Endodermal cell (in vitro differentiated cells): ENCODE data around the gene UNC13B. TPM values are rescaled to one million over a fixed set of nuclear protein-coding genes. Genes with fewer than 3 reads are reported as not detected.

Source experiments
- DNase-seq: peaks from one replicate; pipeline ENCODE4 v3.0.0-alpha.2; 2017
- H3K27ac ChIP-seq: 2 replicates; pipeline ENCODE4 v1.5.1; 2013; ENCODE audit warnings: mild to moderate bottlenecking, low read depth, low read length, moderate library complexity
- H3K27me3 ChIP-seq: 2 replicates; pipeline ENCODE4 v1.6.1; 2013; ENCODE audit warnings: mild to moderate bottlenecking, low read length, moderate library complexity; ENCODE audit not compliant: insufficient read depth, control insufficient read depth, poor library complexity, severe bottlenecking
- H3K36me3 ChIP-seq: 2 replicates; pipeline ENCODE4 v1.7.0; 2013; ENCODE audit warnings: mild to moderate bottlenecking, low read length, moderate library complexity; ENCODE audit not compliant: control insufficient read depth, insufficient read depth
- H3K4me1 ChIP-seq: one replicate; pipeline ENCODE4 v1.7.0; 2013; ENCODE audit warnings: low read length; ENCODE audit not compliant: control insufficient read depth, insufficient read depth
- H3K4me3 ChIP-seq: 2 replicates; pipeline ENCODE4 v1.5.1; 2013; ENCODE audit warnings: mild to moderate bottlenecking, low read length, moderate library complexity
- H3K9ac ChIP-seq: 2 replicates; pipeline ENCODE4 v1.6.1; 2013; ENCODE audit warnings: mild to moderate bottlenecking, low read length, moderate library complexity; ENCODE audit not compliant: poor library complexity, severe bottlenecking; ENCODE audit errors: extremely low read depth
- H3K9me3 ChIP-seq: 2 replicates; pipeline ENCODE4 v1.6.1; 2013; ENCODE audit warnings: mild to moderate bottlenecking, low read length, moderate library complexity; ENCODE audit not compliant: control insufficient read depth
- H3K27ac Mint-ChIP-seq: 2 replicates; pipeline ENCODE4 v1.8.0; 2020; ENCODE audit warnings: mixed read lengths
- H3K27me3 Mint-ChIP-seq: 2 replicates; pipeline ENCODE4 v1.8.0; 2021; ENCODE audit warnings: mild to moderate bottlenecking, mixed read lengths; ENCODE audit not compliant: insufficient read depth
- H3K36me3 Mint-ChIP-seq: 2 replicates; pipeline ENCODE4 v1.8.0; 2020; ENCODE audit warnings: low read depth, mixed read lengths
- H3K4me1 Mint-ChIP-seq: 2 replicates; pipeline ENCODE4 v1.8.0; 2020; ENCODE audit warnings: mixed read lengths
- H3K4me3 Mint-ChIP-seq: 2 replicates; pipeline ENCODE4 v1.8.0; 2020; ENCODE audit warnings: mild to moderate bottlenecking, moderate library complexity, mixed read lengths
- H3K9me3 Mint-ChIP-seq: 2 replicates; pipeline ENCODE4 v1.8.0; 2020; ENCODE audit warnings: mild to moderate bottlenecking, mixed read lengths
- CTCF ChIP-seq: fragments of 200-600 bp; sonication (generic); conservative IDR thresholded peaks from 2 replicates; pipeline ENCODE4 v1.5.0; 2021; ENCODE audit warnings: antibody characterized with exemption, mild to moderate bottlenecking
- WGBS, 2 experiments: methylation state at CpG; one replicate each; pipeline versions ENCODE4 v1.1.5 to v1.1.7; 2013; ENCODE audit warnings: missing lambda C conversion rate in 2 of 2, mixed read lengths in 1 of 2; ENCODE audit not compliant: insufficient coverage in 1 of 2, insufficient read length in 1 of 2; 5-methylcytosine and 5-hydroxymethylcytosine counted together
- total RNA-seq, 2 donors: library from RNA; stranded (reverse); fragmentation: NEBNext Ultra II Directional in 1 of 2; extraction: Animal tissue kit (Norgen Biotek cat#: 25700) in 1 of 2; gene quantifications; 2 replicates in 1 of 2; 3 replicates in 1 of 2; pipeline ENCODE4 v1.2.1, GENCODE V29; 2021

The UNC13B gene
- total RNA-seq, 2 donors from 2014 or later: 53.9 to 57.2 TPM

- Histone ChIP-seq H3K4me3 (no peak overlapping the region), H3K9me3 (no peaks in the 10 kb centered on the region), H3K9ac (no peak overlapping the region), H3K36me3 (no peaks in the 10 kb centered on the region), H3K4me1 (no peaks in the 10 kb centered on the region), H3K27me3 (no peaks in the 10 kb centered on the region), H3K27ac (no peak overlapping the region)
- Mint-ChIP-seq H3K4me3 (no peak overlapping the region), H3K27ac (no peak overlapping the region), H3K4me1 (peaks cover 2% of the 10 kb centered on the region), H3K27me3 (no peaks in the 10 kb centered on the region), H3K9me3 (no peaks in the 10 kb centered on the region), H3K36me3 (peaks cover 11% of the 10 kb centered on the region)
- DNase-seq: no peak
- no peak for TF ChIP-seq CTCF
- 95 to 97% methylated on average over 2 of the region's 2 CpGs for WGBS, 2 experiments
Measured at GRCh38 chr9:35262064-35262463, 100.3 kb downstream of the UNC13B start.

GRCh38 chr9:35267710-35268109 lies 105.9 kb downstream of the UNC13B start:
- no peak for TF ChIP-seq CTCF
- Mint-ChIP-seq H3K4me3 (no peak overlapping the region), H3K27me3 (no peaks in the 10 kb centered on the region), H3K9me3 (no peaks in the 10 kb centered on the region), H3K4me1 (peaks cover 6% of the 10 kb centered on the region), H3K36me3 (peaks cover 14% of the 10 kb centered on the region), H3K27ac (peak overlapping the region; percentile 48)
- DNase-seq: no peak
- Histone ChIP-seq H3K9me3 (no peaks in the 10 kb centered on the region), H3K4me3 (no peak overlapping the region), H3K27ac (no peak overlapping the region), H3K4me1 (no peaks in the 10 kb centered on the region), H3K27me3 (no peaks in the 10 kb centered on the region), H3K36me3 (no peaks in the 10 kb centered on the region), H3K9ac (no peak overlapping the region)

- no peaks in the 10 kb centered on the region for H3K27me3 Mint-ChIP-seq
- H3K9me3 Mint-ChIP-seq: no peaks in the 10 kb centered on the region
- no peak for DNase-seq
- peaks cover 6% of the 10 kb centered on the region for H3K4me1 Mint-ChIP-seq
- no peaks in the 10 kb centered on the region for H3K9me3 ChIP-seq
- TF ChIP-seq CTCF: no peak
- peaks cover 12% of the 10 kb centered on the region for H3K36me3 Mint-ChIP-seq
- H3K27ac Mint-ChIP-seq: no peak overlapping the region
- H3K9ac ChIP-seq: no peak overlapping the region
- WGBS, 2 experiments: 100% methylated on average over 1 of the region's 1 CpG; no CpG with 5 or more reads in 1 of the 2 experiments
- no peak overlapping the region for H3K4me3 ChIP-seq
- H3K4me3 Mint-ChIP-seq: no peak overlapping the region
- no peaks in the 10 kb centered on the region for H3K27me3 ChIP-seq
- no peak overlapping the region for H3K27ac ChIP-seq
- no peaks in the 10 kb centered on the region for H3K36me3 ChIP-seq
- H3K4me1 ChIP-seq: no peaks in the 10 kb centered on the region
Measured at GRCh38 chr9:35269919-35270318, 108.1 kb downstream of the UNC13B start.
